RWPE2 (cell line): ENCODE data around the gene ATRAID.
A peak's percentile ranks its signal among the peaks of the same experiment; 100 is the strongest.

ENCODE experiments used
- ATAC-seq: fragments of 200-7000 bp; cut with Tn5 transposase; 3 replicates; pipeline ENCODE4 v1.9.1; 2021; ENCODE audit warnings: low read depth
- DNase-seq: peaks from one replicate; pipeline ENCODE4 v3.0.0-alpha.2; 2020; ENCODE audit warnings: low spot score
- H3K27ac ChIP-seq: fragments of 450-650 bp; 2 replicates; pipeline ENCODE4 v1.5.1; 2017; ENCODE audit warnings: mild to moderate bottlenecking; ENCODE audit not compliant: poor library complexity, severe bottlenecking
- H3K27me3 ChIP-seq: fragments of 250-450 bp; sonication (Bioruptor Pico); 2 replicates; pipeline ENCODE4 v1.5.1; 2021; ENCODE audit warnings: mild to moderate bottlenecking, moderate library complexity; ENCODE audit not compliant: insufficient read depth, poor library complexity, severe bottlenecking
- H3K36me3 ChIP-seq: fragments of 250-450 bp; sonication (Bioruptor Pico); 2 replicates; pipeline ENCODE4 v1.5.1; 2020; ENCODE audit warnings: low read depth, mild to moderate bottlenecking, moderate library complexity
- H3K4me1 ChIP-seq: fragments of 250-450 bp; sonication (Bioruptor Pico); 2 replicates; pipeline ENCODE4 v1.5.1; 2021; ENCODE audit warnings: mild to moderate bottlenecking, moderate library complexity; ENCODE audit not compliant: insufficient read depth, poor library complexity, severe bottlenecking
- H3K4me3 ChIP-seq: fragments of 250-450 bp; sonication (Bioruptor Pico); 2 replicates; pipeline ENCODE4 v1.5.1; 2021; ENCODE audit warnings: mild to moderate bottlenecking, moderate library complexity; ENCODE audit not compliant: severe bottlenecking
- H3K9me3 ChIP-seq: fragments of 250-450 bp; sonication (Bioruptor Pico); 2 replicates; pipeline ENCODE4 v1.5.1; 2021; ENCODE audit warnings: mild to moderate bottlenecking, moderate library complexity; ENCODE audit not compliant: severe bottlenecking
- TF ChIP-seq, protein P1 (sequence below): fragments of 450-650 bp; IDR thresholded peaks from one replicate; pipeline ENCODE4 v1.5.1; 2017; ENCODE audit warnings: mild to moderate bottlenecking, moderate library complexity; ENCODE audit not compliant: poor library complexity, severe bottlenecking

Gene ATRAID

DNA sequence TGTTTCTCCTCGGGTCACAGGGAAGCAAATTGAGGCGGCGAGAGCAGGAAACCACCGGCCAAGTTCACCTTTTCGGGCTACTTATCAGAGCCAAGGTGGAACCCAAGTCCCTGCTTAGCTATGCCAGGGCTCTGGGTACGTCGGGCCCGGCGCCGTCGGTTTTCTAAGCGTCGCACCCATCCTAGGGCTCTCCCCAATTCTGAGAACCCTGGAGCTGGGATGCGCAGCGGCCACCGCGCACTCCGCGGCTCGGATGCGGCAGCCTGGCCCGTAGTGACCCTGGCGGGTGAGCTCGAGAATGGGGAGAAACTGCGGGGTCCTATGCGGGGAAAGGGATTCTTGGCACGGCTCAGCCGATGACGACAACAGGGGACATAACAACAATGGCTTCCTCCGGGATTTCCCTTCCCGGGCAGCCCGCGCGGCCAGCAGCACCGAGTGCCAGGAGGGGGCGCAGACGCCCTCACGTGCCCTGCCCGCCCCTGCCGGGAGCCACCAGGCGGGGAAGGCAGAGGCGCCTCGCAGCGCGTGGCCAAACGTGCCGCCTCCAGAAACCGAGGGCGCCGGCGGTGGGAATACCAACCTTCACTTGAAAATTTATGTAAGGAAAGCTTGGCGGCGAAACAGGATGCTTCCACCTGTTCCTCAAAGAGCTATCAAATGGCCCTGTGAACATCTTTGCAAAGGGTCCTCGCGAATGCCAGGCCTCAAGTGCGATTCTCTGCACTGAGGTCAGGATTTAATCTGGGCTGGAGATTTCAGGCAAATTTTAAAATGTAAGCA is 53.1 kb downstream of the ATRAID start:
- peak overlapping the region; percentile 12 for H3K4me3 ChIP-seq
- no peak overlapping the region for H3K27ac ChIP-seq
- H3K9me3 ChIP-seq: no peaks in the 10 kb centered on the region
- no peak for DNase-seq
- TF ChIP-seq, protein P1, sequence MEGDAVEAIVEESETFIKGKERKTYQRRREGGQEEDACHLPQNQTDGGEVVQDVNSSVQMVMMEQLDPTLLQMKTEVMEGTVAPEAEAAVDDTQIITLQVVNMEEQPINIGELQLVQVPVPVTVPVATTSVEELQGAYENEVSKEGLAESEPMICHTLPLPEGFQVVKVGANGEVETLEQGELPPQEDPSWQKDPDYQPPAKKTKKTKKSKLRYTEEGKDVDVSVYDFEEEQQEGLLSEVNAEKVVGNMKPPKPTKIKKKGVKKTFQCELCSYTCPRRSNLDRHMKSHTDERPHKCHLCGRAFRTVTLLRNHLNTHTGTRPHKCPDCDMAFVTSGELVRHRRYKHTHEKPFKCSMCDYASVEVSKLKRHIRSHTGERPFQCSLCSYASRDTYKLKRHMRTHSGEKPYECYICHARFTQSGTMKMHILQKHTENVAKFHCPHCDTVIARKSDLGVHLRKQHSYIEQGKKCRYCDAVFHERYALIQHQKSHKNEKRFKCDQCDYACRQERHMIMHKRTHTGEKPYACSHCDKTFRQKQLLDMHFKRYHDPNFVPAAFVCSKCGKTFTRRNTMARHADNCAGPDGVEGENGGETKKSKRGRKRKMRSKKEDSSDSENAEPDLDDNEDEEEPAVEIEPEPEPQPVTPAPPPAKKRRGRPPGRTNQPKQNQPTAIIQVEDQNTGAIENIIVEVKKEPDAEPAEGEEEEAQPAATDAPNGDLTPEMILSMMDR: peak; percentile 67
- ATAC-seq: peak; percentile 50
- H3K36me3 ChIP-seq: no peaks in the 10 kb centered on the region
- H3K27me3 ChIP-seq: peaks cover 65% of the 10 kb centered on the region
- H3K4me1 ChIP-seq: no peaks in the 10 kb centered on the region

DNA sequence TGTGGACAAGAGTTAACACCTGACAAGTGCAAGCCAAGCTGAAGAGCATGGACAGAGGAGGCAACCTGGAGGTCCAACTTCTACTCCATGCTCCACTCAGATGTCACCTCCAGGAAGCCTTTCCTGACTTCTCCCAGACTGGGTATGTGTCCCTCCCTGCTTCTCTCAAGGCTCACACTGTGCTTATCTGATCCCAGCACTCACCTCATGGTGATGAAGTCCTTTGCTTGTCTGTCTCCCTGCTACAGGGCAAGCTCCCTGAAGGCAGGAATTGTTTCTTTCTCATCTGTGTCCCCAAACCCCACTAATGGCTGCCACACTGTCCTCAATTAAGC is 53.7 kb downstream of the ATRAID start:
- Histone ChIP-seq H3K36me3 (no peaks in the 10 kb centered on the region), H3K4me3 (no peak overlapping the region), H3K27ac (no peak overlapping the region), H3K4me1 (no peaks in the 10 kb centered on the region), H3K27me3 (peaks cover 60% of the 10 kb centered on the region), H3K9me3 (no peaks in the 10 kb centered on the region)
- ATAC-seq (no peak), DNase-seq (no peak)
- TF ChIP-seq, protein P1: no peak
